A549 (cell line): Measurements from ENCODE around the gene GREM1. TPM values are rescaled to one million over a fixed set of nuclear protein-coding genes. Genes with fewer than 3 reads are reported as not detected.

Experiments
- ATAC-seq, 2 experiments: fragments of 200-7000 bp in 1 of 2; fragments of >200 bp in 1 of 2; cut with Nextera tagmentation in 1 of 2; cut with Tn5 transposase in 1 of 2; 3 replicates each; pipeline versions ENCODE4 v1.8.0 to v1.9.1; 2018 to 2020; ENCODE audit warnings: mild to moderate bottlenecking in 1 of 2, moderate library complexity in 1 of 2
- CTCF ChIA-PET: fragments of 300-600 bp; sonication (Branson Sonifier 250); formaldehyde crosslinking; extraction: SDS; loops from one replicate; lab custom pipeline; 2021; ENCODE audit warnings: antibody characterized with exemption, inconsistent platforms; lab: Yijun Ruan, JAX
- POLR2A ChIA-PET: fragments of 350-600 bp; formaldehyde crosslinking; extraction: SDS; loops from one replicate; lab custom pipeline; 2021; ENCODE audit warnings: antibody characterized with exemption, inconsistent platforms; lab: Yijun Ruan, JAX
- DNase-seq, 2 experiments: peaks; one replicate each; pipeline versions ENCODE4 v3.0.0 to v3.0.0-alpha.2; 2011 to 2016; ENCODE audit warnings: low read depth in 1 of 2, low spot score in 1 of 2
- FAIRE-seq: peaks from 2 replicates; lab custom pipeline; 2011; peaks lifted over from hg19 to GRCh38; lab: Jason Lieb, UNC
- H3K27ac ChIP-seq, 2 experiments: fragments of >200 bp; sonication (Bioruptor Twin); formaldehyde crosslinking; 3 replicates each; pipeline ENCODE4 v1.5.1; 2016 to 2017
- H3K4me1 ChIP-seq: fragments of >200 bp; sonication (Bioruptor Twin); formaldehyde crosslinking; 3 replicates; pipeline ENCODE4 v1.6.1; 2016
- H3K4me2 ChIP-seq: fragments of >200 bp; sonication (Bioruptor Twin); formaldehyde crosslinking; 3 replicates; pipeline ENCODE4 v1.6.1; 2016
- H3K4me3 ChIP-seq: fragments of >200 bp; sonication (Bioruptor Twin); formaldehyde crosslinking; 3 replicates; pipeline ENCODE4 v1.5.1; 2016
- H3K9me3 ChIP-seq: fragments of >200 bp; sonication (Bioruptor Twin); formaldehyde crosslinking; 3 replicates; pipeline ENCODE4 v1.6.1; 2016
- BHLHE40 ChIP-seq: IDR thresholded peaks from 2 replicates; pipeline ENCODE4 v1.6.1; 2012; ENCODE audit warnings: low read depth, low read length, inconsistent platforms
- CBX8 ChIP-seq: fragments of 200-600 bp; sonication (generic); IDR thresholded peaks from 2 replicates; pipeline ENCODE4 v1.6.1; 2016
- CEBPB ChIP-seq, 2 experiments: fragments of >200 bp in 1 of 2; sonication (Bioruptor Twin) in 1 of 2; formaldehyde crosslinking in 1 of 2; IDR thresholded peaks; 2 replicates each; pipeline ENCODE4 v1.6.1; 2012 to 2016
- CHD2 ChIP-seq: fragments of 150-350 bp; IDR thresholded peaks from 2 replicates; pipeline ENCODE4 v1.6.1; 2014; ENCODE audit warnings: low read length; ENCODE audit not compliant: partially characterized antibody
- EHF ChIP-seq: fragments of 250-450 bp; sonication (Bioruptor Pico); IDR thresholded peaks from 2 replicates; pipeline ENCODE4 v1.5.0; 2020; ENCODE audit warnings: mild to moderate bottlenecking
- ELK1 ChIP-seq: fragments of 150-350 bp; IDR thresholded peaks from 2 replicates; pipeline ENCODE4 v1.6.1; 2014; ENCODE audit warnings: low read depth, mild to moderate bottlenecking, low read length
- ESRRA ChIP-seq: fragments of 150-350 bp; IDR thresholded peaks from 2 replicates; pipeline ENCODE4 v1.6.1; 2014; ENCODE audit warnings: mild to moderate bottlenecking, low read length, borderline replicate concordance
- FOSB ChIP-seq: fragments of 250-450 bp; sonication (Bioruptor Pico); IDR thresholded peaks from 2 replicates; pipeline ENCODE4 v1.5.0; 2020; ENCODE audit warnings: mild to moderate bottlenecking, moderate library complexity
- FOSL2 ChIP-seq, 2 experiments: fragments of 450-650 bp in 1 of 2; fragments of >200 bp in 1 of 2; sonication (Bioruptor Twin) in 1 of 2; formaldehyde crosslinking; IDR thresholded peaks; 2 replicates each; pipeline versions ENCODE4 v1.5.0 to v1.6.1; 2016 to 2020; ENCODE audit warnings: mild to moderate bottlenecking in 1 of 2, moderate library complexity in 1 of 2
- HDAC2 ChIP-seq: fragments of 200-600 bp; sonication (generic); IDR thresholded peaks from 2 replicates; pipeline ENCODE4 v1.6.1; 2016
- HOXA7 ChIP-seq: fragments of 250-450 bp; sonication (Bioruptor Pico); IDR thresholded peaks from 2 replicates; pipeline ENCODE4 v1.5.0; 2020; ENCODE audit warnings: mild to moderate bottlenecking, moderate library complexity
- HOXB13 ChIP-seq: fragments of 250-450 bp; sonication (Bioruptor Pico); IDR thresholded peaks from 2 replicates; pipeline ENCODE4 v1.5.0; 2020; ENCODE audit warnings: low read depth, mild to moderate bottlenecking, moderate library complexity
- HOXB5 ChIP-seq: fragments of 250-450 bp; sonication (Bioruptor Pico); IDR thresholded peaks from 2 replicates; pipeline ENCODE4 v1.5.0; 2020; ENCODE audit warnings: mild to moderate bottlenecking, moderate library complexity
- JUN ChIP-seq, 2 experiments: fragments of >200 bp; sonication (Bioruptor Twin); formaldehyde crosslinking; IDR thresholded peaks; 2 replicates in 1 of 2; 3 replicates in 1 of 2; pipeline ENCODE4 v1.6.1; 2016 to 2017
- JUNB ChIP-seq: fragments of >200 bp; sonication (Bioruptor Twin); formaldehyde crosslinking; IDR thresholded peaks from 2 replicates; pipeline ENCODE4 v1.6.1; 2016
- KDM1A ChIP-seq: fragments of 200-600 bp; sonication (generic); IDR thresholded peaks from 2 replicates; pipeline ENCODE4 v1.6.1; 2016; ENCODE audit warnings: low read depth, mild to moderate bottlenecking
- MAZ ChIP-seq: fragments of 150-350 bp; IDR thresholded peaks from 2 replicates; pipeline ENCODE4 v1.6.1; 2014; ENCODE audit warnings: antibody characterized with exemption, low read depth, low read length, borderline replicate concordance
- MYC ChIP-seq: IDR thresholded peaks from 2 replicates; pipeline ENCODE4 v1.6.1; 2012; ENCODE audit warnings: mild to moderate bottlenecking, inconsistent platforms, low read length, improper control_type of control experiment, borderline replicate concordance
- NFE2L2 ChIP-seq: fragments of 150-350 bp; conservative IDR thresholded peaks from 2 replicates; pipeline ENCODE4 v1.6.1; 2014; ENCODE audit warnings: low read length
- PBX3 ChIP-seq: IDR thresholded peaks from 2 replicates; pipeline ENCODE4 v1.6.1; 2012
- PHF8 ChIP-seq: fragments of 200-600 bp; sonication (generic); IDR thresholded peaks from 2 replicates; pipeline ENCODE4 v1.6.1; 2016; ENCODE audit warnings: low read depth, mild to moderate bottlenecking, antibody characterized with exemption, moderate library complexity, borderline replicate concordance
- POLR2AphosphoS2 ChIP-seq: conservative IDR thresholded peaks from 2 replicates; pipeline ENCODE4 v1.6.1; 2012; ENCODE audit warnings: low read length, improper control_type of control experiment, inconsistent platforms
- RAD21 ChIP-seq, 2 experiments: fragments of >200 bp in 1 of 2; sonication (Bioruptor Twin) in 1 of 2; formaldehyde crosslinking in 1 of 2; IDR thresholded peaks in 1 of 2; conservative IDR thresholded peaks in 1 of 2; 2 replicates in 1 of 2; 3 replicates in 1 of 2; pipeline ENCODE4 v1.6.1; 2012 to 2018; ENCODE audit warnings: inconsistent platforms in 1 of 2
- RARB ChIP-seq: fragments of 250-450 bp; sonication (Bioruptor Pico); IDR thresholded peaks from 2 replicates; pipeline ENCODE4 v1.8.0; 2021; ENCODE audit warnings: mild to moderate bottlenecking, moderate library complexity
- REST ChIP-seq: fragments of 200-600 bp; sonication (generic); IDR thresholded peaks from 2 replicates; pipeline ENCODE4 v1.6.1; 2016; ENCODE audit warnings: antibody characterized with exemption, mild to moderate bottlenecking, moderate library complexity
- SMC3 ChIP-seq: fragments of >200 bp; sonication (Bioruptor Twin); formaldehyde crosslinking; IDR thresholded peaks from 3 replicates; pipeline ENCODE4 v1.6.1; 2018; ENCODE audit warnings: inconsistent platforms
- TFCP2L1 ChIP-seq: fragments of 250-450 bp; sonication (Bioruptor Pico); IDR thresholded peaks from 2 replicates; pipeline ENCODE4 v1.5.0; 2021; ENCODE audit warnings: mild to moderate bottlenecking
- TP53 ChIP-seq: fragments of 250-450 bp; sonication (Bioruptor Pico); IDR thresholded peaks from 2 replicates; pipeline ENCODE4 v1.5.0; 2021; ENCODE audit warnings: mild to moderate bottlenecking, moderate library complexity
- USF2 ChIP-seq: fragments of 450-650 bp; IDR thresholded peaks from 2 replicates; pipeline ENCODE4 v1.6.1; 2014; ENCODE audit warnings: antibody characterized with exemption
- ZC3H11A ChIP-seq: fragments of 450-650 bp; IDR thresholded peaks from 2 replicates; pipeline ENCODE4 v1.6.1; 2014; ENCODE audit warnings: antibody characterized with exemption, mild to moderate bottlenecking
- ZSCAN20 ChIP-seq: fragments of 250-450 bp; sonication (Bioruptor Pico); IDR thresholded peaks from 2 replicates; pipeline ENCODE4 v1.8.0; 2022; ENCODE audit warnings: mild to moderate bottlenecking, moderate library complexity
- WGBS: methylation state at CpG from one replicate; pipeline ENCODE4 v1.1.6; 2017; ENCODE audit errors: missing lambda C conversion rate; 5-methylcytosine and 5-hydroxymethylcytosine counted together
- polyA plus RNA-seq, 4 experiments: library from polyadenylated mRNA; depleted of rRNA in 3 of 4; stranded (reverse); fragments of >200 nt; fragmentation: RNase III in 1 of 4; extraction: RNeasy Plus Mini Kit Qiagen cat#74134 plus additional on column Dnase treatment in 1 of 4; gene quantifications; 2 replicates in 3 of 4; 3 replicates in 1 of 4; pipeline ENCODE4 v1.2.3, GENCODE V29; 2011 to 2017

The GREM1 gene
- polyA plus RNA-seq, 2 of the 4 experiments (the other 2 are of a cell fraction) = 4.4 to 10.5 TPM

- no peak for TF ChIP-seq USF2
- no peak for TF ChIP-seq CHD2
- no peak for TF ChIP-seq ZC3H11A
- peak in 1 of 2 experiments; percentile 21; a peak in 1 of 5 replicates for TF ChIP-seq RAD21 (conservative IDR thresholded peaks at IDR 0.05 in 1 of 2, IDR thresholded peaks at IDR 0.05 in 1 of 2)
- no peak for TF ChIP-seq BHLHE40
- no peak for TF ChIP-seq TP53 (CRISPR knock-in tag)
- TF ChIP-seq JUN (IDR thresholded peaks at IDR 0.05) = peak; percentile 39 to 80; a peak in 2 of 5 replicates
- TF ChIP-seq MYC = no peak
- TF ChIP-seq HOXB5 = no peak
- TF ChIP-seq SMC3 = no peak
- TF ChIP-seq MAZ = no peak
- 0 out of 2 replicates have a peak, but pooled peaks have one; percentile 24 for TF ChIP-seq FOSL2 (IDR thresholded peaks at IDR 0.05)
- TF ChIP-seq FOSL2 (CRISPR knock-in tag; IDR thresholded peaks at IDR 0.05) = peak; percentile 68; the same call in 1 of the 2 replicates
- peak; percentile 71 for TF ChIP-seq JUNB
- no peak for TF ChIP-seq POLR2AphosphoS2
- TF ChIP-seq TFCP2L1 = no peak
- TF ChIP-seq ELK1 = no peak
- no peak for TF ChIP-seq ESRRA
- no peak; a peak in 1 of 4 replicates for TF ChIP-seq CEBPB (IDR thresholded peaks at IDR 0.05)
- TF ChIP-seq RARB = no peak
- TF ChIP-seq HOXA7 (CRISPR knock-in tag) = no peak
- no peak for TF ChIP-seq PHF8
- no peak for TF ChIP-seq KDM1A
- TF ChIP-seq FOSB (CRISPR knock-in tag) = no peak
- TF ChIP-seq, all 56 proteins: peak for 8
These were observed 29.6 kb upstream of the GREM1 start (continued) for GRCh38 chr15:32688151-32688639.

- ChIA-PET CTCF (interaction anchor here (1.0 to 1.9 kb wide), 3 partner anchors 28 to 134 kb away, joined by 3 to 7 read pairs (median 5); no protein-coding TSS in a partner anchor), POLR2A (no interaction called here)
- Histone ChIP-seq H3K9me3 (0 out of 3 replicates have a peak, but pooled peaks cover 6% of the 10 kb centered on the region), H3K27ac (no peak overlapping the region), H3K4me1 (peaks cover 24% of the 10 kb centered on the region), H3K4me3 (no peak overlapping the region), H3K4me2 (no peak overlapping the region)
- TF ChIP-seq HOXA7 (CRISPR knock-in tag) (no peak), CBX8 (no peak), HDAC2 (no peak), FOSB (CRISPR knock-in tag) (no peak), ZSCAN20 (CRISPR knock-in tag) (no peak), EHF (no peak), USF2 (no peak), CEBPB (IDR thresholded peaks at IDR 0.05) (no peak), NFE2L2 (no peak), PBX3 (no peak), REST (no peak), HOXB13 (CRISPR knock-in tag) (no peak)
- FAIRE-seq (no peak), DNase-seq (no peak), ATAC-seq (no peak)
- 82% methylated on average over 8 of the region's 8 CpGs for WGBS
These were observed 26.7 kb upstream of the GREM1 start for GRCh38 chr15:32690941-32691688.
